DND-41 (cell line): ENCODE results near the gene ARFIP1.

Source experiments
- CTCF ChIP-seq: IDR thresholded peaks from 2 replicates; pipeline ENCODE4 v1.5.1; 2012; ENCODE audit warnings: borderline replicate concordance, low read length, moderate library complexity, mild to moderate bottlenecking; ENCODE audit not compliant: poor library complexity, severe bottlenecking; ENCODE audit errors: extremely low read depth
- EZH2 ChIP-seq: IDR thresholded peaks from 3 replicates; pipeline ENCODE4 v1.6.1; 2012; ENCODE audit warnings: borderline replicate concordance, low read depth, mild to moderate bottlenecking, moderate library complexity, low read length, inconsistent platforms; ENCODE audit not compliant: severe bottlenecking

DNA sequence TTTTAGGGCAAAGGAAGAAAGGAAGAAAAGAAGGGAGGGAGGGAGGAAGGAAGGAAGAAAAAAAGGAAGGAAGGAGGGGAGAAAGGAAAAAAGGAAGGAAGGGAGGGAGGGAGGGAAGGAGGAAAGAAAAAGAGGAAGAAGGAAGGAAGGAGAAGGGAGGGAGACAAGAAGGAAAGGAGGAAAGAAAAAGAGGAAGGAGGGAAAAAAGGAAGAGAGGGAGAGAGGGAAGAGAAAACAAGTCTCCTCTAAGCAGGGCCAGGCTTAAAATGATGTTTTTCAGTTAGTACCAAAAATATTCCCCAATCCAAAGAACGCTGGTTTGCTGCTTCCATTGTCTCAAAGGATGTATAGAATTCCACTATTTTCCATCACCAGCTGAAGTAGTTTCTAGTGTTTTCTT is 2.3 kb upstream of the ARFIP1 start:
- TF ChIP-seq CTCF (no peak), EZH2 (no peak)
